ENCODE results near the gene TM7SF3.
"Not testable (repeated sequence)": the region's sequence is repeated elsewhere in the genome, so short reads cannot be mapped to it uniquely, and the experiment has no call there.

TM7SF3 gene

GRCh38 chr12:26976687-26977086 is 37.5 kb downstream of the TM7SF3 start:
- DNase-seq: no peak

DNA sequence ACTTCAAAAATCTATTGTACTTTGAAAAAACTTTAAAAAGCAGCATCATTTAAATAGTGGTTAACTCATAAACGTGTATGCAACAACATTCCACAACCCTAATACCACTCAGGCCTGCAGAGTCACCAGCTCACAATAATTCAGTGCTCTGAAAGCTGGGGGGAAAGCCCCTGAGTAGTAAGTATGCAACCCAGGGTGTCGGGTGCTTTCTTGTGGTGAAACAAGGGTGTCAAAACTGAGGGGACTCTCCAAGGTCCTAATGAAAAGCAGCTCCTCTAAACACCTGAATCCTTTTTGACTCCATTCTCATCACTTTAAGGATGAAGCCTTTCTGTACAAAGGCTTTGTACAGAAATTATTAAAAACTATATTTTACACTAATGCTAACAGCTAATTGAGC is 42.2 kb downstream of the TM7SF3 start:
- no peak for DNase-seq

DNA sequence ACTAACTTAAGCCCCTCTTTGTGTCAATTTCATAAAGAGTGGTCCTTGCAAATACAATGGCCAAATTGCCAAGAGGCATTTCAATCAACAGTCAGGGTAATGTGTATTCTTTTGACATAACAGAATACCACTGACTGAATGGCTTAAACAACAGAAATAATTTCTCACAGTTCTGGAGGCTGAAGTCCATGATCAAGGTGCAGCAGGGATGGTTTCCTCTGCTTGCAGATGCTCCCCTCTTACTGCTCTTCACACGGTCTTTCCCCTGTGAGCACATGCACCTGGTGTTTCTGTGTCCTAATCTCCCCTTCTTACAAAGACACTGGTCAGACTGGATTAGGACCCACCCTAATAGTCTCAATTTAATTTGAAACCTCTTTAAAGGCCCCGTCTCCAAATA is 44.0 kb downstream of the TM7SF3 start:
- no peak for DNase-seq

- no peak for DNase-seq
Observed at GRCh38 chr12:26966842-26967241, 47.3 kb downstream of the TM7SF3 start.

DNA sequence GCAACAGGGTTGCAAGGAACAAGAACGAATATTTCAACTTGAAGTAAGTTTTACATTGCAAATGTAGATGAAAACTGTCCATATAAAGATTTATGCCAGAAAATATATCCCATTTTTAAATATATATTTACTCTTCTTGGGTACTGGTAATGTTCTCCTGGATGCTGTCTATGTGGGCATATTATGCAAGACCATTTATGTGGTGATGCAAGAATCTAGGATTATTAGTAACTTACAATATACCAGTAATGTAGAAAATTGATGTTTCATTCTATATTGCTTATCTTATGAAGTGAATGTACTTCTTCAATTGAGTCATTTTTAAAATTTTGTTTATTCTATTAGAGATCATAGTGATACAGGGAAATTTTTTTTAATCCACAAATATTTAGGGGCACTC is 50.8 kb downstream of the TM7SF3 start:
- no peak for DNase-seq

- no peak for DNase-seq
Observed at GRCh38 chr12:26961803-26962202, 52.4 kb downstream of the TM7SF3 start.

- not testable (repeated sequence) for DNase-seq
Observed at GRCh38 chr12:26961391-26961790, 52.8 kb downstream of the TM7SF3 start.

- DNase-seq: no peak
Observed at GRCh38 chr12:26954027-26954426, 60.2 kb downstream of the TM7SF3 start.

DNA sequence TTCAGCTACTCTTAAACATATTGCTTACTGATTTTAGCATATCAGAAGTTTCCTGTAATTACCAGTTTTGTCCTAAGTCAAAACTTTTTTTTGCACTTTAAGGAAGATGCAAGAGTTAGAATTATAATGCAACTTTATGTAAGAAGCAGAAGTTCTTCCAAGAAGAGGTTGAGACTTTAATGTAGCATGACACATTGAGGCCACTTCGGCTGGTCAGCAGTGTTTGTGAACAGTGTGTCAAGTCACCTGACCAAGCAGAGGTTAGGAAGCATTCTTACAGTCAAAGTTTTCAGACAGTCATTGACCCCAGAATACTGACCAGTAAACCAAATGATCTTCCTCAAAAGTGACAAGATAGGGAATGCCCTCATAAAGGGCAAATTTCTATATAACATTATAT is 60.7 kb downstream of the TM7SF3 start:
- DNase-seq: no peak

- no peak for DNase-seq
Observed at GRCh38 chr12:26948309-26948708, 65.9 kb downstream of the TM7SF3 start.

- no peak for DNase-seq
Observed at GRCh38 chr12:26941215-26941594, 73.0 kb downstream of the TM7SF3 start.

DNA sequence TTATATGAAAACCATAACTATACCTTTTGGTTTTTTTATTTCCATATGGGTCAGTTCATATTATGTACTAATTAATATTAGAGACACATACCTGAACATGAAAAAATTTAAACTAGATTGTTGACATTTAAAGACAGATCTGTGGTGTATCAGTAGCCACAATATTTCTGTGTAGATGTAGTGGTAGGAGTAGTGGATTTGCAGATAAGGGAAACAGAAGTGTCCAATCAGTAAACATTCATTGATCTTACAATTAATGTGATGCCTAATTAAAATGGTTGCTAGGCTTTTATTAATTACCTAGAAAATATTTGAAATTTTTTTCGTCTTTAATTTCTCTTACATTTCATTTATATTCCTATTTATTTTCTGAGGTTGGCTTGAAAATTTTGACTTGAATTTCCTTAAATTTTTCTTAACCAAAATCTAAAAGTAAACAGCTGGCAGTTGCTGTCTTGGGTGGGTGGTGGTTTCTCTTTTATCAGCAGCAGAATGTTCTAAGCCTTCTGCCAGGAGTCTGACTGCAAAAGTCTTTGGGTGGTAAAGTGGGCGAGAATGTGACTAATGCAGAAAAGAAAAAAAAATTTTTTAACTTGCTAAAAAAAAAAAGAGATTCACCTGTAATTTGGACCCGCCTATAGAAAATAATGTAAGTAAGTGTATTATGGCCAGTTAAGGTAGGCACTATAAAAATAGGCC is 73.5 kb downstream of the TM7SF3 start:
- DNase-seq: no peak

GRCh38 chr12:26939953-26940352 is 74.2 kb downstream of the TM7SF3 start:
- DNase-seq: no peak

- peak in 1 of 2 experiments; percentile 11 for DNase-seq
Observed at GRCh38 chr12:26939192-26939832, 74.9 kb downstream of the TM7SF3 start.

- DNase-seq: peak; percentile 36 to 72
Observed at GRCh38 chr12:26938701-26939062, 75.5 kb downstream of the TM7SF3 start.

DNA sequence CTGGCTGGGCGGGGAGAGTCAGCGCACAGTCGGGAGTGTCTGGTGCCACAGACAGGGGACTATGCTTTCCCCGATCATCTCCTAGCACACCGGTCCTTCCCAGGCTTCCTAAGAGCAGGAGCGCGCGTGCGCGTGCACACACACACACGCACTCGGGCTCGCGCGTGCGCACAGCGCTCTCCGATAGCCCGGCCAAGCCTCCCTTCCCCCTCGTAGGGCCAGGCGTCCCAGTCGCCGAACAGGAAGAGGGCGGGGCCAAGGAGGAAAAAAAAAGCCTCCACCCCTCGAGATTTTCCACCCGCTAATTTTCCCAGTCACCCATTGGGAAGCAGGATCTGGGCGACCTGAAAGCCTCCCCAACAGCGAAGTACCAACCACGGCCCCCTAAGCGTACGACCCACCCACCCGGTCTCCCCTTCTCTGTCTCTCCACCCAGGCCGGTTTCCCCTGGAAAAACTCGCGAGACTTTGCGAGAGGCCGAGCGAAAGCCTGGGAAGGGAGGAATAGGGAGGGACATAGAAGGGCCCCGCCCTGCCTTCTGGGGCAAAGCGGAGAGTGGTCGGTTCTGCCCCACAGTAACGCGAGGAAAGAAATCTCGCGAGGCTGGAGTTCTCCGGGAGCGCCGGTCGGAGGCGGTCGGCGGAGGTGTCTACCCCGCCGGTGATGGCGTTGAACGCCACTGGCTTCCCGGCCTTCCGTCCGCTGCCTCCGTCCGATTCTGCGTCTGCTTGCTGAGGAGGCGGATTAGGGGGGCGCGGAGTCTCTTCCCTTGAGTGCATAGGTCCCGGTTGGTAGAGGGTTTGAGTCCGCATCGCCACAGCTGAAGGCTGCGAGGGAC is 76.1 kb downstream of the TM7SF3 start, which contains the start of the genes FGFR1OP2 and INTS13:
TSS of gene FGFR1OP2 (plus strand) at position 608 of the 838 bp plus-strand sequence. CDS start 15,689 bp downstream, outside the sequence.
TSS of gene INTS13 (minus strand) at position 119 of the 838 bp plus-strand sequence. CDS start 1,178 bp downstream, outside the sequence.
- peak; percentile 97 to 99 for DNase-seq

- no peak for DNase-seq
Observed at GRCh38 chr12:26937443-26937862, 76.7 kb downstream of the TM7SF3 start.

- no peak for DNase-seq
Observed at GRCh38 chr12:26936559-26937442, 77.4 kb downstream of the TM7SF3 start.

GRCh38 chr12:26935636-26936378 is 78.4 kb downstream of the TM7SF3 start:
- no peak for DNase-seq

DNA sequence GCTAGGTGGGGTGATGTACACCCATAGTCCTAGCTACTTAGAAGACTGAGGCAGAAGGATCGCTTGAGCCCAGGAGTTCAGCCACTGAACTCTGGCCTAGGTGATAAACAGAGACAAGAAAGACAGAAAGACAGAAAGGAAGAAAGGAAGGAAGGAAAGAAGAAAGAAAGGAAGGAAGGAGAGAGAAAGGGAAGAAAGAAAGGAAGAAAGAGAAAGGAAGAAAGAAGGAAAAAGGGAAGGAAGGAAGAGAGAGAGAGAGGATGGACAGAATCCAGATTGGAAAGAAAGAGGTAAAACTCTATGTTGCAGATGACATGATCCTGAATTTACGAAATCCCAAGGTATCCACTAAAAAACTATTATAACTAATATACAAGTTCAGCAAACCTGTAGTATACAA is 84.6 kb downstream of the TM7SF3 start:
- no peak for DNase-seq

DNA sequence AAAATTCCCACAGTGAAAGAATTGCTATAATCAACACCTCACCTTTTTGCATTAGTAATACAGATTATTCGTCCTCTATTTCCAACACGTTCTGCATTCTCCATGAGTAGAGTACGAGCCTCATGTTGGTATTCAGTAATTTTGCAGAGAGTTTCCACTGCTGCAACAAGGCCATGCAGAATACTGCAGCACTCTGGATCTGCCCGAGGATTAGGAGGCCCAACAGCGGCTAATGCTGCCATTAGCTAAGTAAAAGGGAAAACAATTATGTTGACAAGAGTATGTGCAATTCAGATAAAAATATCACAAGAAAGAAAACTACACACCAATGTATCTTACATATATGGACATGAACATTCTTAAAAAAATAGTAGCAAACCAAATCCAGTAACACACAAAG is 85.5 kb downstream of the TM7SF3 start:
- DNase-seq: no peak

Measured in NCI-H526 (cell line).